SK-N-DZ (cell line): ENCODE data around the gene RALGAPA1.
"Not testable (repeated sequence)": the region's sequence is repeated elsewhere in the genome, so short reads cannot be mapped to it uniquely, and the experiment has no call there.

Experiments
- DNase-seq: peaks from one replicate; pipeline ENCODE4 v3.0.0-alpha.2; 2015; ENCODE audit warnings: low spot score

RALGAPA1 gene

DNA sequence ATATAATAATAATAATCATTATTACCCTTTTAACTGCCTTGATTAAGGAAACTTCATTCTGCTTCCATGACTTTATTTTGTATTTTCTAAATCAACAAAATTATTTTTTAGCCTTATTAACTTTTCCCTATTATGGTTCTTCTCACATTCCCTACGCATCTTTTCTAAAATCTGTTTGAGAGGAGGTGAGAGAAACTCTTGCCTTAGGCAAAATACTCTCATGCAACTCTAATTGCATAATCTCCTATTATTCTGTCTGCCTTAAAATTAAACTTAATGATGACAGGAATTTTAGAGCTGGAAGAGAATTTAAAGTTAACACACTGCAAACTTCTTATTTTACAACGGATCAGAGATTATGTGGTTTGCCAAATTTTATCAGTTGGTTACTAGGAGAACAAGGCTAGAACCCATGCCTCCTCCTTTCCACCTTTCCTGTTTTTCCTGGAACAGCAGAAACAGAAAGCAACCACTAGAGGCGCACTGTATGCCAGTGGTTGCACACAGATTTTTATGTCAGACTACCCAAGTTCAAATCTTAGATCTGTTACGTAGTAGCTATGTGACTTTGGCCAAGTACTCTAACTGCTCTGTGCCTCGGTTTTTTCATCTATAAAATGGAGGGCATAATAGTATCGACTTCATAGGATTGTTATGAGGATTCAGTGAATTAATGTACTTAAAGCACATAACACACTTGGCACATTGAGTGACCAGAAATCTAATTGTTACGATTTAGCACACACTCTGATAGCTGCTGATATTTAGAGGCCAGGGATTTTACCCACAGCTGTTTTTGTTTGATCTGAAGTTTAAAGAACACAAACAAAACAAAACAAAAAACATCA, 12.7 kb upstream of the RALGAPA1 start:
- DNase-seq, result peak; percentile 52

DNA sequence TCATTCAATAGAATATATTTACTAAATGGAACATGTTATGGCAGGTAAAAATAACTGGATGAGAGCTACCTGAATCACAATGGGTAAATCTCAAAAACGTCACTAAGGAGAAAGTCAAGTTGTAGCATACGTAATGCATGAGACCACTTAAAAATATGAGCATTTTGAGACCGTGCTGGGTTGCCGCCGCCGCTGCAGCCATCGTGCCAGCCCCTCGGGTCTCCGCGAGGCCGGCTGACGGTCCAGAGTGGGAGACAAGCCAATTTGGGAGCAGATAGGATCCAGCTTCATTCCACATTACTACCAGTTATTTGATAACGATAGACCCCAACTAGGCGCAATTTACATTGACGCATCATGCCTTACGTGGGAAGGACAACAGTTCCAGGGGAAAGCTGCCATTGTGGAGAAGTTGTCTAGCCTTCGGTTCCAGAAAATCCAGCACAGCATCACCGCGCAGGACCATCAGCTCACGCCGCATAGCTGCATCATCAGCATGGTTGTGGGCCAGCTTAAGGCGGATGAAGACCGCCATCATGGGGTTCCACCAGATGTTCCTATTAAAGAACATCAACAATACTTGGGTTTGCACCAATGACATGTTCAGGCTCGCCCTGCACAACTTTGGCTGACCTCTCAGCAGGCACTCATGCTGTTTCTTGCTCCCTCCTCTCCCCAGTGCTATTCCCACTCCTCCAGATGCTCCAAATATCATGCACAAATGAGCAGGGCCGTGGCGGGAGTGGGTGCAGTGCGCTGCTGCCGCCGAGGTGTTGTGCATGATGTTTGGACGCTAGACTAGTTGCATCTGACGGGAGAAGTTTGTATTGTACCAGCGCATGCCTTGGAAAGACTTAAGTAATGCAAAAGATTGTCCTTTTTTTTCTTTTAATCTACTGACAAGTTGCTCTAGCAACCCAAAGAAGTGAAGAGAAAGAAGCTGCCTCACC, 10.8 kb upstream of the RALGAPA1 start:
- no peak for DNase-seq

DNA sequence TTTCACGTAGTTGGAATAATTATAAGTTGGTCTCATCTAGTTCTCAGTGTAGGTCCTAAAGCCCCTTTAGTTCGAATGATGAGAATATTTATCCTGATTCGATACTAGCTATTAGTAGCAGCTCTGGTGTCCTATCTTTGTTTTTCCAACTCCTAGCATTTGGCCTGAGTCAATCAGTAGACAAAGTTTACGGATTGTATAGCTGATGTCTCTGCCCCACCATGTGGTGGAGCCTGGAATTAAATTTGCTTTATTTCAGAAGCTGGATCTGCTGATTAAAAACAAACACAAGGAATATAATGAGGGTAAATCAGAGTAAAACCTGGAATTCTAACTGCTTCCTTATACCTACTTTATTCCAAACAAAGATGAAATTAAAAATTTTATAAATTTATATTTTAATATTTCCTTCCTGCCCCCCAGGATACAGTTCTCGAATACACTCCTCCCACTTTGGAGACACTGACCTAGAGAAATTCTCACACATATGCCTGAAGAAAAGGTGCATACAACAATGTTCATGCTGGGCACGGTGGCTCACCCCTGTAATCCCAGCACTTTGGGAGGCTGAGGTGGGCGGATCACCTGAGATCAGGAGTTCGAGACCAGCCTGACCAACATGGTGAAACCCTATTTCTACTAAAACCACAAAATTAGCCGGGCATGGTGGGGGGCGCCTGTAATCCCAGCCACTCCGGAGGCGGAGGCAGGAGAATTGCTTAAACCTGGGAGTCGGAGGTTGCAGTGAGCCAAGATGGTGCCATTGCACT, 9.4 kb upstream of the RALGAPA1 start:
- peak; percentile 60 for DNase-seq

DNA sequence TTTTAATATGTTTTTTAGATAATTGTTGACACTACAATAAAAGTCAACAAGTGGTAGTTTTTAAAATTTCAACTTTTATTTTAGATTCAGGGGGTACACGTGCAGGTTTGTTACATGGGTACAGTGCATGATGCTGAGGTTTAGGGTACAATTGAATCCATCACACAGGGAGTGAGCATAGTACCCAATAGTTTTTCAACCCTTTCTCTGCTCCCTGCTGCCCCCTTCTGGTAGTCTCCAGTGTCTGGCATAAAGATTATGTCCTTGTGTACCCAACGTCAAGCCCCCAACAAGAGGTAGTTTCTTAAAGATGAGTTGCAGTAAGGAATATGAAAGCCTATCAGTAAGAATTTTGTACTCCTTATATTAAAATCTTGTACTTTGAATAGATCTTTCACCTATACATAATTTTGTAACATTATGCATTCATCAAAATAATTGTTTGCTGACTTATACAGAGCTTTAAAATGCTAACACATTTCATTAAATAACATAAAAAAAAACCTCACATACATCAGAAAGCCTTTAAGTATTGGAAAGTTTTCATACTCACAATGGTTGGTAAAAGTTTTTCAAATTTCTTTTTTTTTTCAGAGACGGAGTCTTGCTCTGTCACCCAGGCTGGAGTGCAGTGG, 5.4 kb upstream of the RALGAPA1 start:
- DNase-seq, result peak; percentile 68

DNA sequence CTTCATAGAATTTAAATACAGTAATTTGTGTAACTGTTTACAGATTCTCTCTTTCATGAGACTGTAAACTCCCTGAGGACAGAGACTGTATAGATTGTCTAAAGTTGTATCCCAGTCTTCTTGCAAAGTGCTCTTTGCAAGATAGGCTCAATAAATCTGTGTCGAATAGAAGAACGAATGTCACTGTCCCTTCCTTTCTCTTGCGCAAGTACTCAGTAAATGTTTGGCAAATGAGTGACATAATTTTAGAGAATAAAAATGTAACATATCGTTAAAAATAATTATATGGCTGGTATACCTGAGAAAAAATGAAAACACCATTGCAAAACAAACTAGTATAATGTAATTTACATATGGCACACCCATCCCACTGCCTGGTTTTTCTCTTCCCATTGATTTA, 1.9 kb upstream of the RALGAPA1 start:
- DNase-seq, result no peak

DNA sequence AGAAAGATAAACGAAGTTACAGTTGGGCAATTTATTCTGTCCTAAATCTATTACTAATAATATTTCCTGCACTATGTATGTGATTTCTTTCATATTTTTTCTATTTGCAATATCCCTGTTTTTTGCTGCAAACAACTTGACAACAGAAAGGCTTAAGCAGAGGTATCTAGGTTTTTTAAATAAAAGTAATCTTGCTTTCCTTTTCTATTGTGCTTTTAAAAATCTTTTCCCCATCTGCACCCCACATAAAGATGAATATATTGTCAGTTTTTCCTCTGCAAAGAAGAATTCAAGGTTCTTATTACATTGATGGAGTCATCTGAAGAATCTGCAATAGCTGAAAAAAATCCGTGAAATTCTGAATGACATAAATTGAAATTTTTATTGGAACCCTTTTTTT, 502 bp upstream of the RALGAPA1 start:
- no peak for DNase-seq

DNA sequence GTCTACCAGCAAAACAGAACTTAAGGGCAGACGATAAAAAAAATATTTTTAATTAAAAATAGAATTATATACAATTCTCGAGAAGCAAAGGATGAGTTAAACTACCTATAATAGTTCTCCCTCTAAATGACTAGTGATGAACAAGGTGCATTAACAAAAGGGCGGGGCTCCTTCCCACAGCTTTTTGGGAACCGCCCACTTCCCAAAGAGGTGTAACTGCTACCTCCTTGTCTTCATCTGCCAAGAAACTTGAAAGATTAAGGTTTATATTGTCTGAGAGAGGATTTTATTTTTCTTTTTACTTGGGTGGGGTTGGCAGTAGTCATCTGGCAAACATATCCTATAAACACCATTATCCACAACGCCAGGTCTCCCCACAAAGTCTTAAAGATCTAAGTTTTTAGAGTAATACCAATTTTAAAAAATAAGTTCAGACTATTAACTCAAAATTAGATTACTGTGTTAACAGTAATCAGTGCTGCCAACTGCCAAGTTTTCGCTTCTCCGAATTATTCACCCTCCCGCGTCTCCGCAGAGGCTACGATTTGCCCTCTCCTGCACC, 938 bp downstream of the RALGAPA1 start:
- no peak for DNase-seq

DNA sequence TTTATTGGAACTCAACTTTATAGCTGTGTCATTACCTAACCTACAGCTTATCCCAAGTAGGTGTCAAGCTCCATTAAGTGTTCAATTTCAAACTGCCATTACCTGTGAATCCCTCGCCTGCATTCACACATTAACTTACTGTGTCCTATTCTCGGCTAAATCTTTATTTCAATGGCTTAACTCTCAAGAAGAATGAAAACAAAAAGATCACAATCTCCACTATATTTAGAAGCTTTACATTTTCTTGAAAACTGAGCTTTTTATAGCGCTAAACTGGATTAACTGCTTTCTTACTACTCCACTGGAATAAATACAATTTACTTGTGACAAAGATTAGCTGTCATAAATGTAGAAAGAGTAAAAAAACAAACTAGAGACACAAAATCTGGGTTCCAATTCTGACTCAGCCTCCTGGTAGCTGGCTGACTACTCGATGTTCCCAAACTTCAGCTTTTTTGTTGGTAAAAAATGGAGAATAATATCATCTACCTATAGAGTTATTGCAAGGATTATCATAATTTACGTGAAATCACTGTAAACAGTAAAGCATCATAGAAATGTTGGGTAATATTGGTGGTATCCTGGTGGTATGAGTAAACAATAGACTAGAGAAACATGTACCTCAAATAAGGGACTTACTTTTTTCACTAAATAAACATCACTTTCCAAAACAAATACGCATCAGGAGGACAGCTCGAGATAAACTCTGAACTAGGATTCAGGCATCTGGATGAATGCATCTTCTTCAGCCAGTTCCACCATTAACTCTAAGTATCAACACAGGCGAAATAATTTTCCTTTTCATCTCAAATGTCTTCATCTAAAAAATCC, 1.7 kb downstream of the RALGAPA1 start:
- no peak for DNase-seq

DNA sequence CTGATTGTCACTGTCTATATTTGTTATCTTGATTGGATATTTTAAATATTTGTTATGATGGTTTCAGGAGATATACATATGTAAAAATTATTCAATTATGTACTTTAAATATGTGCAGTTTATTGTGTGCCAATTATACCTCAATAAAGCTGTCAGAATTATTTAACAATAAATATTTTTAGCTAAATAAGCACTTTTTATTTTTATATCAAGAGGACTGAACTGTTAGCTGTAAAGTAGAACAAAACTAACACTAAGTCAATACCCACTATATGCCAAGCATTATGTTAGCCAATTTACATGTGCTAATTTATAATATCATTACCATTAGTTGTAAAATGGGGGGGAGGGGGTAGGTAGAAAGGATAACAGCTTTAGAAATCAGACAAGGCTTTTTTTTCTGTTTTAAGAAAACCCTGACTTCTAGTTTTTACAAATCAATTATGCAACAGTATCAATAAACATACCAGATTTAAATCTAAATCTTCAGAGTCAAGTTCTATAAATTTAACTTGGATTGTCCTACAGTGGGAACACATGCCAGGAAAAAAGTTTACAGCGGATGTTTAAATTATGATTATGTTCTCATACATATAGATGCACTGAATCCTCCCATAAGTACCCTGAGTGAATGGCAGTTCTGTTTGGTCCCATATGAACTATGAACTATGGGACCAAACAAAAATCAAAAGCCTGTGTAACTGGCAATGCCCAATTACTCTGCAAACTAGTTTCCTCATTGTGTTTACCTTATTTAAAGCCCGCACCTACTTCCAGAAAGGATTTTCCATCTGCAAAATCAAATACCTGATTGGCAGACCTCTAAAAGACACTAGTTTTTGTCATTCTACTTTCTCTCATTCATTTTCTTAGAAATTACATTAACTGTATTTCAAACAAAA, 2.8 kb downstream of the RALGAPA1 start:
- DNase-seq, result no peak

DNA sequence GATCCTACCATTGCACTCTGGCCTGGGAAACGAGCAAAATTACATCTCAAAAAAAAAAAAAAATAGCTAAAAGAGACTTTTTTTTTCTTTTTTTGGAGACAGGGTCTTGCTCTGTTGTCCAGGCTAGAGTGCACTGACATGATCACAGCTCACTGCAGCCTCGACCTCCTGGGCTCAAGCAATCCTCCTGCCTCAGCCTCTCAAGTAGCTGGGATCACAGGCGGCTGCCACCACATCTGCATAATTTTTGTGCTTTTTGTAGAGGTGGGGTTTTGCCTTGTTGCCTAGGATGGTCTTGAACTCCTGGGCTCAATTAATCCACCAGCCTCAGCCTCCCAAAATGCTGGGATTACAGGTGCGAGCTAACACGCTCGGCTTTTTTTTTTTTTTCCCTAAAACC, 11.3 kb downstream of the RALGAPA1 start:
- DNase-seq, result no peak

DNA sequence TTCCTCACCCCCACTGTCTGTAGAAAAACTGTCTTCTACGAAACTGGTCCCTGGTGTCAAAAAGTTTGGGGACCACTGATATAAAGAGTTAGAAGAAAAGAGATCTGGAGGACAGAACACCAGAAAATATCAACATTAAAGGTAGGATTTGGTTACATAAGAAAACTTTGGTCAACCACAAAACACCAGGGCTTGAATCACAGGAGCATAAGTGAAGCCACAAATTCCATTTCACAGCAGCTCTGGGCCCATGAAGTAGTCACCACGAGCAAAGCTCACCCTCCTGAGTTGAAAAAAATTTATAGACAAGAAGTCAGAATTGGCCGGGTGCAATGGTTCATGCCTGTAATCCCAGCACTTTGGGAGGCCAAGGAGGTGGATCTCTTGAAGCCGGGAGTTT, 19.4 kb downstream of the RALGAPA1 start:
- no peak for DNase-seq

DNA sequence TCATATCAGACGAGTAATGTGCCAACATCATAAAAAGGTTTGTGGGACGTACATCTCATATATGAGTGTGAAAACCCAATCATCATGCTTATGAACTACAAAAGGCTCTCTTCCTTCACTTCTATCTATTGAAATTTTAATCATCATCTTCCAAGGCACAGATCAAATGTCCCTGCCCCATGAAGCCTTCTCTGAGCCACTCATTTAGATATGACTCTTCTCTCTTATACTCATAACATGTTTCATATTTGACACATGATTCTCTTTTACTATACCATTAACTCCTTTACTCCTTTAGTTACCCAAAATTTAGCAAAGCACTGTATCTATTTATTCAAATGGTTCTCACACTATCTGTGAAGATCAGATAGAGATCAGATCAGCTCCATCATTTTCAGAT, 22.2 kb downstream of the RALGAPA1 start:
- no peak for DNase-seq

DNA sequence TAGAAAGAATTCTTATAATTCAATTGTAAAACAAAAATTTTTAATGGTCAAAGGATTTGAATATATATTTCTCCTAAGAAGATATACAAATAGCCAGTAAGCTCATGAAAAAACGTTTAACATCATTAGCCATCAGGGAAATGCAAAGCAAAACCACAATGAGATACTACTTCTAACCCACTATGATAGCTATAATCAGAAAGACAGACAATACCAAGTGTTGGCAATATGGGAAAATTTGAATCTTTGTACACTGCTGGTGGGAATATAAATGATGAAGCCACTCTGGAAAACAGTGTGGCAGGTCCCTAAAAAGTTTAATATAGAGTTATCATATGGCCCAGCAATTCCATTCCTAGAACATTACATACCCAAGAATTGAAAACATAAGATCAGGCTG, 25.4 kb downstream of the RALGAPA1 start:
- no peak for DNase-seq

DNA sequence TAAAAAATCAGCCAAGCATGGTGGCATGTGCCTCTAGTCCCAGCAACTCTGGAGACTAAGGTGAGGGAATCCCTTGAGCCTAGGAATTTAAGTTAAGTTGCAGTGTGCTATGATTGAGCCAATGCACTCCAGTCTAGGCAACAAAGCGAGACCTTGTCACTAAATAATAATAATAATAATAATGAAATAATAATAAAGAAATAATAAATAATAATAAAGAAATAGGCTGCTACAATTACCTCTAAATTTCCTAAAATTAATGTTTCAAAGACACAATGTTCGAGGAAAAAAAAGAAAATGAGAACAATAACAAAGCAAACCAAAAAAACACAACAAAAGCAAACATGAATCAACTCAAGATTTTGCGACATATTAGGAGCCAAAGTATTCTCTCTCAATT, 29.7 kb downstream of the RALGAPA1 start:
- DNase-seq, result no peak

DNA sequence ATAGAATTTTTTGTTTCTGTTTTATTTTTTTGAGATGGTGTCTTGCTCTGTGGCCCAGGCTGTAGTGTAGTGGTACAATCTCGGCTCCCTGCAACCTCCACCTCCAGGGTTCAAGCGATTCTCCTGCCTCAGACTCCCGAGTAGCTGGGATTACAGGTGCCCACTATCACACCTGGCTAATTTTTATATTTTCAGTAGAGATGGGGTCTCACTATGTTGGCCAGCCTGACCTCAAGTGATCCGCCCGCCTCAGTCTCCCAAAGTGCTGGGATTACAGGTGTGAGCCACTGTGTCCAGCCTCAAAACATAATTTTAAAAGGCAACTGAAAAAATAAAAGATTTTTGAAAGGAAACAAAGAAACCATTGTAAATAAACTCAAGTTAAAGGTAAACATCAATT, 31.5 kb downstream of the RALGAPA1 start:
- not testable (repeated sequence) for DNase-seq

DNA sequence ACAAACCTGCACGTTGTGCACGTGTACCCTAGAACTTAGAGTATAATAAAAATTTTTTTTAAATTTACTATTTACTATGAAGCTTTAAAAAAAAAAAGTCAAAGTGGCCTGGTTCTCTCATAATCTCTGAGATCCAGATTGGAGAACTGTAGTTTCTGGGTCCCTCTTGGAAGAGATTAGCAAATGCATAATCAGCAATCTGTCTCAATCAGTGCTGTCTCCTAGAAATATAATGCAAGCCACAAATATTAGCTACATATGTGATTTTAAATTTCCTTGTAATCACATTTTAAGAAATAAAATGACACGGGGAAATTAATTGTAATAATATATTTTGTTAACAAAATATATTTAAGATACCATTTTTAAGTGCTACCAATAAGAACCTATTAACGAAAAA, 32.3 kb downstream of the RALGAPA1 start:
- DNase-seq, result no peak

DNA sequence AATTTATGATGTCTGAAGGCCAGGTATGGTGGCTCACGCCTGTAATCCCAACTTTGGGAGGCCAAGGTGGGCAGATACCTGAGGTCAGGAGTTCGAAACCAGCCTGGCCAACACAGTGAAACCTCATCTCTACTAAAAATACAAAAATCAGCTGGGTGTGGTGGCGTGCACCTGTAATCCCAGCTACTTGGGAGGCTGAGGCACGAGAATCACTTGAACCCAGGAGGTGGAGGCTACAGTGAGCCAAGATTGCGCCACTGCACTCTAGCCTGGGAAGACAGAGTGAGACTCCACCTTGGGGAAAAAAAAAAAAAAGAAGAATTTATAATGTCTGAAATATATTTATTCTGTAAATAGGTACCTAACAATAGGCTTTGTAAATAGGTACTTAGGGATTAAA, 33.0 kb downstream of the RALGAPA1 start:
- DNase-seq, result not testable (repeated sequence)

DNA sequence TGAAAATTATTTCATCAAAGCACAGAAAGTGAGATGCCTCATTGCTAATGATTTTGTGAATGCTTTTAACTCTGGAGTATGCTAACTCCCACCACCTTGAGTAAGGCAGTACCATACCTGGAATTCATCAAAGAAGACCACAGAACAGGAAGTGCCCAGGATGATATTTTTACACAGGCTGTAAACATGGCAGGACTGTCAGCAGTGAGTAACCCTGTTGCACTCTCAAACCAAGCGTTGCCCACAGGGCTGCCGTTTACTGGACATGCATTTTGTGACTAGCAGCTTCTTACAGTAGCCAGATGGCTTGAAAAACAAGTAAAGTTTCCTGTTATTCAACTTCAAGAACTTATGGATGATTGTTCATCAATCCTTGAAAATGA, 42.4 kb downstream of the RALGAPA1 start:
- DNase-seq, result no peak

DNA sequence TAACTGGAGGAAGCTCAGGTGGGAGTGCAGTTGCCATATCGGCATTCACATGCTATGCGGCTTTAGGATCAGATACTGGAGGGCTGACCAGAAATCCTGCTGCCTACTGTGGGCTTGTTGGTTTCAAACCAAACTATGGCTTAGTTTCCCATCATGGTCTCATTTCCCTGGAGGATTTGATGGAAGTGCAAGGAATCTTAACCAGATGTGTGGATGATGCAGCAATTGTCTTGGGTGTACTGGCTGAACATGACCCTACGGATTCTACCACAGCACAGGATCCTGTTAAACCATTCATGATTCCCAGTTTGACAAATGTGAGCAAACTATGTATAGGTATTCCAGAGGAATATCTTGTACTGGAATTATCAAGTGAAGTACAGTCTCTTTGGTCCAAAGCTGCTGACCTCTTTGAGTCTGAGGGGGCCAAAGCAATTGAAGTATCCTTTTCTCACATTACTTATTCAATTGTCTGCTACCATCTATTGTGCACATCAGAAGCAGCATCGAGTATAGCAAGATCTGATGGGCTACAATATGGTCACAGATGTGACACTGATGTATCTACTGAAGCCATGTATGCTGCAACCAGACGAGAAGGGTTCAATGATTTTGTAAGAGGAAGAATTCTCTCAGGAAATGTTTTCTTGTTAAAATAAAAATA, 42.9 kb downstream of the RALGAPA1 start:
- no peak for DNase-seq
